OCI-LY7 (cell line): Measurements from ENCODE around the gene MAEA. TPM values are rescaled to one million over a fixed set of nuclear protein-coding genes. Genes with fewer than 3 reads are reported as not detected.

Source experiments
- BruUV-seq: library from RNA; stranded (reverse); fragments of 400-500 nt; replicated peaks from 2 replicates; lab custom pipeline; 2021; lab: Mats Ljungman, UMichigan
- CTCF ChIA-PET: fragments of 300-600 bp; sonication (Branson Sonifier 250); formaldehyde crosslinking; loops from one replicate; lab custom pipeline; 2022; ENCODE audit warnings: antibody characterized with exemption; ENCODE audit not compliant: unreplicated experiment; lab: Charles Lee
- POLR2A ChIA-PET: fragments of 300-600 bp; sonication (Branson Sonifier 250); formaldehyde crosslinking; loops from one replicate; lab custom pipeline; 2022; ENCODE audit warnings: antibody characterized with exemption; lab: Charles Lee
- DNase-seq: peaks from one replicate; pipeline ENCODE4 v3.0.0-alpha.2; 2015; ENCODE audit warnings: low spot score
- H2AFZ ChIP-seq: fragments of 200-600 bp; sonication (generic), shearing (Covaris generic); 2 replicates; pipeline ENCODE4 v1.6.1; 2014; ENCODE audit warnings: mild to moderate bottlenecking, antibody characterized with exemption, low read length, moderate library complexity
- H3K27ac ChIP-seq: fragments of 200-600 bp; sonication (generic); 2 replicates; pipeline ENCODE4 v1.5.1; 2014; ENCODE audit warnings: mixed run types, low read depth, mild to moderate bottlenecking, moderate library complexity, low read length, inconsistent platforms; ENCODE audit not compliant: poor library complexity, severe bottlenecking
- H3K36me3 ChIP-seq: fragments of 200-600 bp; sonication (generic); 2 replicates; pipeline ENCODE4 v1.6.1; 2014; ENCODE audit warnings: mild to moderate bottlenecking, antibody characterized with exemption, low read length, moderate library complexity, mixed read lengths; ENCODE audit not compliant: insufficient read depth
- H3K4me1 ChIP-seq: fragments of 200-600 bp; sonication (generic); 2 replicates; pipeline ENCODE4 v1.5.1; 2014; ENCODE audit warnings: mild to moderate bottlenecking, low read length; ENCODE audit not compliant: insufficient read depth, poor library complexity, severe bottlenecking
- H3K4me2 ChIP-seq: fragments of 200-600 bp; sonication (generic); 2 replicates; pipeline ENCODE4 v1.6.1; 2014; ENCODE audit warnings: mild to moderate bottlenecking, low read length
- H3K4me3 ChIP-seq: fragments of 200-600 bp; sonication (generic); 2 replicates; pipeline ENCODE4 v1.5.1; 2014; ENCODE audit warnings: mild to moderate bottlenecking, low read depth, low read length; ENCODE audit not compliant: poor library complexity, severe bottlenecking
- H3K79me2 ChIP-seq: fragments of 200-600 bp; sonication (generic); 2 replicates; pipeline ENCODE4 v1.6.1; 2016; ENCODE audit warnings: low read depth, mild to moderate bottlenecking, low read length, moderate library complexity, mixed read lengths; ENCODE audit not compliant: insufficient read depth
- H3K9me2 ChIP-seq: fragments of 200-600 bp; sonication (generic); 2 replicates; pipeline ENCODE4 v1.6.1; 2016; ENCODE audit warnings: mild to moderate bottlenecking, low read length, mixed read lengths; ENCODE audit not compliant: insufficient read depth
- H3K9me3 ChIP-seq: fragments of 200-600 bp; sonication (generic); 2 replicates; pipeline ENCODE4 v1.6.1; 2014; ENCODE audit warnings: mild to moderate bottlenecking, mixed run types, low read length, mixed read lengths
- H4K20me1 ChIP-seq: fragments of 200-600 bp; sonication (generic); 2 replicates; pipeline ENCODE4 v1.6.1; 2014; ENCODE audit warnings: mild to moderate bottlenecking, antibody characterized with exemption, low read length, moderate library complexity, mixed read lengths; ENCODE audit not compliant: insufficient read depth
- CTCF ChIP-seq: fragments of 200-600 bp; sonication (generic); conservative IDR thresholded peaks from 2 replicates; pipeline ENCODE4 v1.5.1; 2014; ENCODE audit warnings: mild to moderate bottlenecking, antibody characterized with exemption, low read length, moderate library complexity, mixed read lengths
- EZH2phosphoT487 ChIP-seq: fragments of 200-600 bp; sonication (generic); IDR thresholded peaks from 2 replicates; pipeline ENCODE4 v1.6.1; 2018; ENCODE audit warnings: low read depth, borderline replicate concordance, mild to moderate bottlenecking, mixed run types, antibody characterized with exemption, low read length, moderate library complexity, mixed read lengths
- intact Hi-C: fragments of 100-400 bp; cut with micrococcal nuclease; formaldehyde crosslinking; loops from one replicate; pipeline ENCODE4 v1.10.0; 2022; ENCODE audit not compliant: unreplicated experiment
- total RNA-seq, 2 experiments: library from RNA; depleted of rRNA in 1 of 2; stranded (reverse); fragments of >200 nt in 1 of 2; shearing (Covaris generic) in 1 of 2; gene quantifications; 2 replicates each; pipeline ENCODE4 v1.2.3, GENCODE V29; 2014 to 2022

MAEA gene
- total RNA-seq, 2 experiments from 2014 or later: 53.2 to 59.3 TPM

- peak; percentile 24 for DNase-seq
- Histone ChIP-seq H3K79me2 (peaks cover 68% of the 10 kb centered on the region), H3K4me1 (peaks cover 28% of the 10 kb centered on the region), H3K9me3 (no peaks in the 10 kb centered on the region), H3K4me2 (peak overlapping the region; percentile 96), H3K9me2 (no peaks in the 10 kb centered on the region), H4K20me1 (peaks cover 15% of the 10 kb centered on the region), H3K4me3 (peak overlapping the region; percentile 99), H3K27ac (peak overlapping the region; percentile 82), H2AFZ (no peak overlapping the region), H3K36me3 (peaks cover 18% of the 10 kb centered on the region)
- ChIA-PET CTCF (no interaction called here), POLR2A (interaction anchor here (0.8 kb wide), 1 partner anchor 100 kb away, joined by 4 read pairs; the partner anchor contains the start of gene UVSSA)
- intact Hi-C loops: loop anchor here (1.0 to 10.0 kb wide), 3 partner anchors 32 to 232 kb away; partner anchors contain the start of gene FGFRL1
- TF ChIP-seq EZH2phosphoT487 (no peak), CTCF (no peak)
- no TSS peak for BruUV-seq
These were observed 42.5 kb upstream of the MAEA start for GRCh38 chr4:1246901-1247863.

GRCh38 chr4:1247864-1248244 is 41.8 kb upstream of the MAEA start:
- CTCF ChIA-PET: no interaction called here
- BruUV-seq: no TSS peak
- H3K36me3 ChIP-seq: peaks cover 24% of the 10 kb centered on the region
- intact Hi-C loops: loop anchor here (1.0 to 10.0 kb wide), 5 partner anchors 29 to 623 kb away; partner anchors contain the start of genes FGFRL1, MAEA and NSD2
- H3K9me3 ChIP-seq: no peaks in the 10 kb centered on the region; the same call in 1 of the 2 replicates
- peaks cover 28% of the 10 kb centered on the region for H3K4me1 ChIP-seq
- peak overlapping the region; percentile 99 for H3K4me3 ChIP-seq
- no peak for DNase-seq
- peak overlapping the region; percentile 82 for H3K27ac ChIP-seq
- H4K20me1 ChIP-seq: peaks cover 15% of the 10 kb centered on the region
- H3K9me2 ChIP-seq: no peaks in the 10 kb centered on the region
- POLR2A ChIA-PET: interaction anchor here (0.6 to 0.8 kb wide), 2 partner anchors 99 to 100 kb away, joined by 3 to 4 read pairs; partner anchors contain the start of gene UVSSA
- no peak overlapping the region for H2AFZ ChIP-seq
- H3K4me2 ChIP-seq: peak overlapping the region; percentile 96
- TF ChIP-seq CTCF (no peak), EZH2phosphoT487 (no peak)
- H3K79me2 ChIP-seq: peaks cover 61% of the 10 kb centered on the region
